HCT116 (cell line): ENCODE measurements around the gene TBC1D16. TPM values are rescaled to one million over a fixed set of nuclear protein-coding genes. Genes with fewer than 3 reads are reported as not detected.

Source experiments
- ATAC-seq: fragments of 200-7000 bp; cut with Tn5 transposase; 2 replicates; pipeline ENCODE4 v1.9.1; 2020; ENCODE audit warnings: mild to moderate bottlenecking, moderate library complexity
- BruUV-seq: library from RNA; stranded (reverse); fragments of 400-500 nt; replicated peaks from 2 replicates; lab custom pipeline; 2021; lab: Mats Ljungman, UMichigan
- CTCF ChIA-PET: fragments of 300-600 bp; sonication (Branson Sonifier 250); formaldehyde crosslinking; loops from one replicate; lab custom pipeline; 2021; ENCODE audit warnings: antibody characterized with exemption; lab: Charles Lee
- POLR2A ChIA-PET: fragments of 300-600, 350-600 bp; sonication (Branson Sonifier 250); formaldehyde crosslinking; loops from one replicate; lab custom pipeline; 2021; ENCODE audit warnings: antibody characterized with exemption; lab: Charles Lee
- RAD21 ChIA-PET, 2 experiments: fragments of 300-600 bp; sonication (Branson Sonifier 250); formaldehyde crosslinking; loops; one replicate each; lab custom pipeline; 2023; ENCODE audit warnings: low total read pairs in 2 of 2; ENCODE audit not compliant: uncharacterized antibody in 2 of 2, unreplicated experiment in 2 of 2, low non-redundant PET in 1 of 2; lab: Charles Lee
- DNase-seq: peaks from one replicate; pipeline ENCODE4 v3.0.0-alpha.2; 2010; ENCODE audit warnings: low read depth, low spot score
- H2AFZ ChIP-seq: fragments of 200-600 bp; shearing (Covaris generic), sonication (generic); 2 replicates; pipeline ENCODE4 v1.6.1; 2017; ENCODE audit warnings: low read depth, mixed run types, mixed read lengths, antibody characterized with exemption, low read length; ENCODE audit not compliant: poor library complexity, severe bottlenecking
- H3K27ac ChIP-seq: 2 replicates; pipeline ENCODE4 v1.5.1; 2012; ENCODE audit warnings: low read depth, low read length
- H3K27me3 ChIP-seq: fragments of 200-600 bp; sonication (generic); 2 replicates; pipeline ENCODE4 v1.6.1; 2016; ENCODE audit warnings: mixed run types, low read length, mixed read lengths; ENCODE audit not compliant: insufficient read depth
- H3K36me3 ChIP-seq, 2 experiments: fragments of 200-500 bp in 1 of 2; fragments of 200-600 bp in 1 of 2; sonication (Bioruptor generic) in 1 of 2; sonication (generic) in 1 of 2; 2 replicates each; pipeline versions ENCODE4 v1.5.1 to v1.6.1; 2014 to 2016; ENCODE audit warnings: low read length in 2 of 2, inconsistent platforms in 1 of 2, mixed read lengths in 1 of 2, mixed run types in 1 of 2; ENCODE audit not compliant: insufficient read depth in 2 of 2, control insufficient read depth in 1 of 2
- H3K4me1 ChIP-seq, 2 experiments: fragments of 200-600 bp in 1 of 2; sonication (generic) in 1 of 2; 2 replicates each; pipeline versions ENCODE4 v1.5.1 to v1.6.1; 2012 to 2017; ENCODE audit warnings: low read length in 2 of 2, inconsistent platforms in 1 of 2, mild to moderate bottlenecking in 1 of 2, mixed read lengths in 1 of 2, mixed run types in 1 of 2, moderate library complexity in 1 of 2; ENCODE audit not compliant: insufficient read depth in 2 of 2, control insufficient read depth in 1 of 2
- H3K4me2 ChIP-seq: fragments of 200-600 bp; sonication (generic); 2 replicates; pipeline ENCODE4 v1.6.1; 2017; ENCODE audit warnings: mixed run types, low read length, mixed read lengths
- H3K4me3 ChIP-seq, 2 experiments: fragments of 200-600 bp in 1 of 2; sonication (generic) in 1 of 2; replicated peaks in 1 of 2; 2 replicates each; pipeline ENCODE4 v1.5.1; 2011 to 2016; ENCODE audit warnings: low read length in 2 of 2, control low read depth in 1 of 2, low read depth in 1 of 2, mild to moderate bottlenecking in 1 of 2, mixed read lengths in 1 of 2, mixed run types in 1 of 2
- H3K79me2 ChIP-seq: fragments of 200-600 bp; sonication (generic); 2 replicates; pipeline ENCODE4 v1.6.1; 2017; ENCODE audit warnings: mild to moderate bottlenecking, mixed run types, low read length, moderate library complexity, mixed read lengths; ENCODE audit not compliant: insufficient read depth
- H3K9ac ChIP-seq: fragments of 200-600 bp; sonication (generic); 2 replicates; pipeline ENCODE4 v1.6.1; 2016; ENCODE audit warnings: low read length, mixed read lengths
- H3K9me2 ChIP-seq: fragments of 200-600 bp; sonication (generic), shearing (Covaris generic); 2 replicates; pipeline ENCODE4 v1.6.1; 2017; ENCODE audit warnings: mixed run types, mild to moderate bottlenecking, moderate library complexity; ENCODE audit not compliant: insufficient read depth
- H3K9me3 ChIP-seq, 2 experiments: fragments of 200-500 bp in 1 of 2; fragments of 200-600 bp in 1 of 2; sonication (Bioruptor generic) in 1 of 2; sonication (generic) in 1 of 2; 2 replicates each; pipeline ENCODE4 v1.6.1; 2014 to 2017; ENCODE audit warnings: low read length in 2 of 2, mixed read lengths in 2 of 2, inconsistent platforms in 1 of 2, low read depth in 1 of 2, mild to moderate bottlenecking in 1 of 2, mixed run types in 1 of 2, moderate library complexity in 1 of 2; ENCODE audit not compliant: control insufficient read depth in 1 of 2, insufficient read depth in 1 of 2
- H4K20me1 ChIP-seq: fragments of 200-600 bp; sonication (generic), shearing (Covaris generic); 2 replicates; pipeline ENCODE4 v1.6.1; 2017; ENCODE audit warnings: mixed run types, mild to moderate bottlenecking, moderate library complexity; ENCODE audit not compliant: insufficient read depth
- ELF1 ChIP-seq: IDR thresholded peaks from 2 replicates; pipeline ENCODE4 v1.6.1; 2012; ENCODE audit warnings: low read depth, borderline replicate concordance
- EZH2 ChIP-seq: fragments of 200-600 bp; sonication (generic); IDR thresholded peaks from 2 replicates; pipeline ENCODE4 v1.6.1; 2017; ENCODE audit warnings: antibody characterized with exemption, mixed run types
- POLR2AphosphoS5 ChIP-seq: IDR thresholded peaks from 2 replicates; pipeline ENCODE4 v1.6.1; 2011; ENCODE audit warnings: mild to moderate bottlenecking, low read depth, low read length, moderate library complexity
- SIN3A ChIP-seq: IDR thresholded peaks from 2 replicates; pipeline ENCODE4 v1.6.1; 2012; ENCODE audit warnings: low read depth
- ZFX ChIP-seq: fragments of 450-650 bp; IDR thresholded peaks from 2 replicates; pipeline ENCODE4 v1.6.1; 2017
- ZNF274 ChIP-seq: fragments of 200-500 bp; sonication (Bioruptor generic); IDR thresholded peaks from 2 replicates; pipeline ENCODE4 v1.6.1; 2014; ENCODE audit warnings: mild to moderate bottlenecking, low read depth, low read length, inconsistent platforms
- intact Hi-C: fragments of 100-400 bp; cut with micrococcal nuclease; formaldehyde crosslinking; loops from 2 replicates; pipeline ENCODE4 v1.10.0; 2022
- total RNA-seq: library from RNA; stranded (reverse); gene quantifications from one replicate; pipeline ENCODE4 v1.2.1, GENCODE V29; 2021; ENCODE audit not compliant: unreplicated experiment

The TBC1D16 gene
- total RNA-seq, 1 experiment from 2014 or later = 31.1 TPM

- TF ChIP-seq SIN3A = no peak
- TF ChIP-seq ZFX = peak; percentile 67
- Histone ChIP-seq H3K9me3 (no peaks in the 10 kb centered on the region), H4K20me1 (no peaks in the 10 kb centered on the region), H3K4me1 (peaks cover 6 to 20% of the 10 kb centered on the region in 2 experiments; a peak in 3 of 4 replicates), H3K79me2 (0 out of 2 replicates have a peak, but pooled peaks cover 5% of the 10 kb centered on the region), H3K27me3 (no peaks in the 10 kb centered on the region), H3K4me3 (peak overlapping the region; percentile 75 to 76), H3K9me2 (no peaks in the 10 kb centered on the region), H3K36me3 (no peaks in the 10 kb centered on the region), H3K27ac (peak overlapping the region; percentile 19; the same call in 1 of the 2 replicates), H2AFZ (no peak overlapping the region), H3K9ac (peak overlapping the region; percentile 76), H3K4me2 (peak overlapping the region; percentile 90)
- intact Hi-C loops = no loop called here
- ChIA-PET POLR2A (interaction anchor here (0.7 kb wide), 1 partner anchor 8 kb away, joined by 3 read pairs; no protein-coding TSS in a partner anchor), RAD21 (no interaction called here), CTCF (no interaction called here)
- no peak for DNase-seq
- BruUV-seq = TSS peak; percentile 47
- ATAC-seq = peak; percentile 12
Measured at GRCh38 chr17:80034791-80035686, 633 bp downstream of the TBC1D16 start.

- BruUV-seq = no TSS peak
- Histone ChIP-seq H2AFZ (no peak overlapping the region), H3K27ac (no peak overlapping the region), H3K27me3 (no peaks in the 10 kb centered on the region), H3K79me2 (0 out of 2 replicates have a peak, but pooled peaks cover 5% of the 10 kb centered on the region), H3K4me2 (no peak overlapping the region), H3K4me3 (no peak overlapping the region), H3K9ac (no peak overlapping the region), H4K20me1 (no peaks in the 10 kb centered on the region), H3K36me3 (no peaks in the 10 kb centered on the region), H3K9me3 (no peaks in the 10 kb centered on the region), H3K4me1 (peaks cover 6 to 29% of the 10 kb centered on the region in 2 experiments; a peak in 3 of 4 replicates), H3K9me2 (no peaks in the 10 kb centered on the region)
- RAD21 ChIA-PET = no interaction called here
- intact Hi-C loops = no loop called here
- TF ChIP-seq ELF1 (no peak), POLR2AphosphoS5 (no peak), ZNF274 (no peak), EZH2 (no peak)
- ATAC-seq = no peak
- POLR2A ChIA-PET = no interaction called here
- CTCF ChIA-PET = interaction anchor here (0.7 to 2.0 kb wide), 2 partner anchors 25 to 284 kb away, joined by 3 to 7 read pairs; no protein-coding TSS in a partner anchor
- DNase-seq = no peak
Measured at GRCh38 chr17:80033840-80034239, 1.8 kb downstream of the TBC1D16 start.
